ENCODE results near the gene DUSP21. TPM values are rescaled to one million over a fixed set of nuclear protein-coding genes. Genes with fewer than 3 reads are reported as not detected.
"Not testable (repeated sequence)": the region's sequence is repeated elsewhere in the genome, so short reads cannot be mapped to it uniquely, and the experiment has no call there.

The DUSP21 gene
- polyA plus RNA-seq, 1 donor: not detected

- no peak for DNase-seq
- Histone ChIP-seq H3K4me1 (ENCODE audit: control insufficient read depth, insufficient read depth, low read length) (no peaks in the 10 kb centered on the region), H3K9me3 (ENCODE audit: control insufficient read depth, low read depth, low read length) (no peaks in the 10 kb centered on the region), H3K27me3 (ENCODE audit: control insufficient read depth, insufficient read depth, low read length) (no peaks in the 10 kb centered on the region), H3K27ac (ENCODE audit: low read length) (peak overlapping the region; percentile 96), H3K4me3 (ENCODE audit: low read length) (peak overlapping the region; percentile 85), H3K36me3 (ENCODE audit: control insufficient read depth, insufficient read depth, low read length) (no peaks in the 10 kb centered on the region)
- 0% methylated on average over 1 of the region's 5 CpGs for WGBS (ENCODE audit: insufficient coverage, low lambda C conversion rate)
Observed at GRCh38 chrX:44875185-44875489, 31.3 kb downstream of the DUSP21 start.

DNA sequence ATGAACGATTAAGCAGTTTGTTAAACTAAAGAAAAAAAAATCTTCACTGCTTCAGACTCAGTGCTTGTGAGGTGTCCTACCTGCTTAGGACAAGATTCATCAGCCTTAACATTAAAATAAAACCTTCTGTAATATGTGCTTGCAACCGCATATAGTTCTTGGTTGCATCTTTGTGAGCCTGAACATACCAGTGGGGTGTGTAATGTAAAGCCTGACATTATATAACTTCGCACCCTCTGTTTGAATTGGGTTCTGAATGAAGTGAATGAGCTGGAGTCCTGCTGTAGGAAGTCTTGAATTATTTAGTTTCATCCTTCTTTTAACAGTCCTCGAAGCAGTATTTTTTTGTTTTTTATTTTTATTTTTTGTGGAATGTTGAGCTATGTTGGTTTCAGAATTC is 32.3 kb downstream of the DUSP21 start:
- Histone ChIP-seq H3K27ac (ENCODE audit: low read length) (no peak overlapping the region), H3K4me3 (ENCODE audit: low read length) (peak overlapping the region; percentile 85), H3K9me3 (ENCODE audit: control insufficient read depth, low read depth, low read length) (no peaks in the 10 kb centered on the region), H3K4me1 (ENCODE audit: control insufficient read depth, insufficient read depth, low read length) (no peaks in the 10 kb centered on the region), H3K36me3 (ENCODE audit: control insufficient read depth, insufficient read depth, low read length) (no peaks in the 10 kb centered on the region), H3K27me3 (ENCODE audit: control insufficient read depth, insufficient read depth, low read length) (no peaks in the 10 kb centered on the region)
- no peak for DNase-seq
- no CpG with 5 or more reads among the region's 4 CpGs for WGBS (ENCODE audit: insufficient coverage, low lambda C conversion rate)

DNA sequence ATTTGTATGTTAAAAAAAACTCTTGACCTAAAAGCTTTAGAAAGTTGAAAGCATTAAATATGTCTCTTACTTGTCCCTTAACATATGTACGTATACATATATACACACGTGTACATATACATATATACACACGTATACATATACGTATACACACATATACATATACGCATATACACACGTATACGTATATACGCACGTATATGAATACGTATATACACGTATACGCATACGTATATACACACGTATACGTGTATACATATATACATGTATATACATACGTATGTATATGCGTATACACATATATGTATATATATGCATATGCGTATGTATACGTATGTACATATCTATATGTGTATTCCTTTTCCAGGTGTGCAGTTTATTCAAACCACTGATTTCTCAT is 32.9 kb downstream of the DUSP21 start:
- DNase-seq: no peak
- H3K9me3 ChIP-seq (ENCODE audit: control insufficient read depth, low read depth, low read length): no peaks in the 10 kb centered on the region
- no peaks in the 10 kb centered on the region for H3K4me1 ChIP-seq (ENCODE audit: control insufficient read depth, insufficient read depth, low read length)
- no peak overlapping the region for H3K27ac ChIP-seq (ENCODE audit: low read length)
- no peak overlapping the region for H3K4me3 ChIP-seq (ENCODE audit: low read length)
- no peaks in the 10 kb centered on the region for H3K36me3 ChIP-seq (ENCODE audit: control insufficient read depth, insufficient read depth, low read length)
- no peaks in the 10 kb centered on the region for H3K27me3 ChIP-seq (ENCODE audit: control insufficient read depth, insufficient read depth, low read length)
- no CpG with 5 or more reads among the region's 19 CpGs for WGBS (ENCODE audit: insufficient coverage, low lambda C conversion rate)

DNA sequence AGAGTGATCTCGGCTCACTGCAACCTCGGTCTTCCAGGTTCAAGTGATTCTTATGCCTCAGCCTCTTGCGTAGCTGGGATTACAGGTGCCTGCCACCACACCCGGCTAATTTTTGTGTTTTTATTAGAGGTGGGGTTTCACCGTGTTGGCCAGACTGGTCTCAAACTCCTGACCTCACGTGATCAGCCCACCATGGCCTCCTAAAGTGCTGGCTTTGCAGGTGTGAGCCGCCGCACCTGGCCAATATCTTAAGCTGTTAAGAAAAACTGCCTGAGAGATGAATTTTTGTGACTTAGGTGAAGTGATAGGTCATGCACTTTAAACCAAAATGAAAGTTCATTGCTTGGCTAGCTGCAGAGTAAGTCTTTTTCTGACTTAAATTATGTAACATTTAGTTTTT is 35.0 kb downstream of the DUSP21 start:
- no CpG with 5 or more reads among the region's 8 CpGs for WGBS (ENCODE audit: insufficient coverage, low lambda C conversion rate)
- H3K36me3 ChIP-seq (ENCODE audit: control insufficient read depth, insufficient read depth, low read length): no peaks in the 10 kb centered on the region
- peak in 1 of 2 donors; percentile 8 for DNase-seq
- no peaks in the 10 kb centered on the region for H3K27me3 ChIP-seq (ENCODE audit: control insufficient read depth, insufficient read depth, low read length)
- no peaks in the 10 kb centered on the region for H3K4me1 ChIP-seq (ENCODE audit: control insufficient read depth, insufficient read depth, low read length)
- H3K4me3 ChIP-seq (ENCODE audit: low read length): no peak overlapping the region
- no peak overlapping the region for H3K27ac ChIP-seq (ENCODE audit: low read length)
- no peaks in the 10 kb centered on the region for H3K9me3 ChIP-seq (ENCODE audit: control insufficient read depth, low read depth, low read length)

DNA sequence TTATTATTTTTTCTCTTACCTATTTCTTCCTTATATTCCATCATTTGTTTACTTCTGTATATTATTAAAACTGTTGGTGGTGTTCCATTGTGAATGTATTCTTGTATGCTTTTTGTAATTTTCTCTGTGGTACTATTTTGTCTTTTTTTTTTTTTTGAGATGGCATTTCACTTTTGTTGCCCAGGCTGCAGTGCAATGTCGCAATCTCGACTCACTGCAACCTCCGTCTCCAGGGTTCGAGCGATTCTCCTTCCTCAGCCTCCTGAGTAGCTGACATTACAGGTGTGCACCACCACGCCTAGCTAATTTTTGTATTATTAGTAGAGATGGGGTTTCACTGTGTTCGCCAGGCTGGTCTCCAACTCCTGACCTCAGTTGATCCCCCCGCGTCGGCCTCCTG is 37.7 kb downstream of the DUSP21 start:
- no peak overlapping the region for H3K4me3 ChIP-seq (ENCODE audit: low read length)
- no peak for DNase-seq
- no peaks in the 10 kb centered on the region for H3K27me3 ChIP-seq (ENCODE audit: control insufficient read depth, insufficient read depth, low read length)
- H3K36me3 ChIP-seq (ENCODE audit: control insufficient read depth, insufficient read depth, low read length): no peaks in the 10 kb centered on the region
- H3K27ac ChIP-seq (ENCODE audit: low read length): no peak overlapping the region
- no peaks in the 10 kb centered on the region for H3K9me3 ChIP-seq (ENCODE audit: control insufficient read depth, low read depth, low read length)
- no peaks in the 10 kb centered on the region for H3K4me1 ChIP-seq (ENCODE audit: control insufficient read depth, insufficient read depth, low read length)
- no CpG with 5 or more reads among the region's 10 CpGs for WGBS (ENCODE audit: insufficient coverage, low lambda C conversion rate)

DNA sequence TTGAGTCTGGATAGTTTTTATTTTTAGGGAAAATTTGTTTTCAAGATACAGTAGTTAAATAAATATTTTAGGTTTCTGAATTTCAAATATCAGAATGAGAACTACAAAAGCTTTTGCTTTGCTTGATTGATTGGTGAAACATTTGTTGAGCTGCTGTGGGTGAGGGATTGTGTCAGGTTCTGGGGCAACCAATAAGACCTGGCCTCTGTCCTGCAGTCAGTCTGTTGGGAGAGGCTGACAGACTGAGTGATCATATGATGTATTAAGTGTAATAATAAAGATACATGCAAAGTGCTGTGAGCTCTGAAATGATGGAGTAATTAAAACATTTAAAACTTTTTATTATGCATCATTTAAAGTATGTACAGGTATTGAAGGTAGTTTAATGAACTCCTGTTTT is 38.8 kb downstream of the DUSP21 start:
- Histone ChIP-seq H3K4me3 (ENCODE audit: low read length) (no peak overlapping the region), H3K27me3 (ENCODE audit: control insufficient read depth, insufficient read depth, low read length) (no peaks in the 10 kb centered on the region), H3K36me3 (ENCODE audit: control insufficient read depth, insufficient read depth, low read length) (no peaks in the 10 kb centered on the region), H3K27ac (ENCODE audit: low read length) (no peak overlapping the region), H3K9me3 (ENCODE audit: control insufficient read depth, low read depth, low read length) (no peaks in the 10 kb centered on the region), H3K4me1 (ENCODE audit: control insufficient read depth, insufficient read depth, low read length) (no peaks in the 10 kb centered on the region)
- no peak for DNase-seq

GRCh38 chrX:44884944-44885343 is 41.1 kb downstream of the DUSP21 start:
- H3K9me3 ChIP-seq (ENCODE audit: control insufficient read depth, low read depth, low read length): no peaks in the 10 kb centered on the region
- no peak overlapping the region for H3K4me3 ChIP-seq (ENCODE audit: low read length)
- no CpG with 5 or more reads among the region's 4 CpGs for WGBS (ENCODE audit: insufficient coverage, low lambda C conversion rate)
- no peaks in the 10 kb centered on the region for H3K36me3 ChIP-seq (ENCODE audit: control insufficient read depth, insufficient read depth, low read length)
- H3K27ac ChIP-seq (ENCODE audit: low read length): no peak overlapping the region
- no peaks in the 10 kb centered on the region for H3K27me3 ChIP-seq (ENCODE audit: control insufficient read depth, insufficient read depth, low read length)
- H3K4me1 ChIP-seq (ENCODE audit: control insufficient read depth, insufficient read depth, low read length): no peaks in the 10 kb centered on the region
- no peak for DNase-seq

DNA sequence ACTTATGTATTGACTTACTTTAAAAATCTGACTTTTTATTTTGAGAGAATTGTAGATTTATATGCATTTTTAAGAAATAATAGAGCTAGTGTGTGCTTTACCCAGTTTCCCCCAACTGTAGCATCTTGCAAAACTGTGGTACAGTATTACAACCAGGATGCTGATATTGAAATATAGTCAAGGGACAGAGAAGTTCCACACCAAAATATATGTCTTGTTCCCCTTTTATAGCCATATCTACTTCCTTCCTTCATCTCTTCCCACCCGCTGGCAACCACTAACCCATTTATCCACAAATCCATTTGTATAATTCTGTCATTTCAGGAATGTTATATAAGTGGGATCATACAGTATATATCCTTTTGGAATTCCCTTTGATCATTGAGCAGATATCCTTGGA is 46.0 kb downstream of the DUSP21 start:
- no peaks in the 10 kb centered on the region for H3K4me1 ChIP-seq (ENCODE audit: control insufficient read depth, insufficient read depth, low read length)
- no peaks in the 10 kb centered on the region for H3K36me3 ChIP-seq (ENCODE audit: control insufficient read depth, insufficient read depth, low read length)
- no peak overlapping the region for H3K4me3 ChIP-seq (ENCODE audit: low read length)
- H3K27me3 ChIP-seq (ENCODE audit: control insufficient read depth, insufficient read depth, low read length): no peaks in the 10 kb centered on the region
- WGBS (ENCODE audit: insufficient coverage, low lambda C conversion rate): 80% methylated on average over 1 of the region's 1 CpG
- DNase-seq: no peak
- no peak overlapping the region for H3K27ac ChIP-seq (ENCODE audit: low read length)
- H3K9me3 ChIP-seq (ENCODE audit: control insufficient read depth, low read depth, low read length): no peaks in the 10 kb centered on the region

DNA sequence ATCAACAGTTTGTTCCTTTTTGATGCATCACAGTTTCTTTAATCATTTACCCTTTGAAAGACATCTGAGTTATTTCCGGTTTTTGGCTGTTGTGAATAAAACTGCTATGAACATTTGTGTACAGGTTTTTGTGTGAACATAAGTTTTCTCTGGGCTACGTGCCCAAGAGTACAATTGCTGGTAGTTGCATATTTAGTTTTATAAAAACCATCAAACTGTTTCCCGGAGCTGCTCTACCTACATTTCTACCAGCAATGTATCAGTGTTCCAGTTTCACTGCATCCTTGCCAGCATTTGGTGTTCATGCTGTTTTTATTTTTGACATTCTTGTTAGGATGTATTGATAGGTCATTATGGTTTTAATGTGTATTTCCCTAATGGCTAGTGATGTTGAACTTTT is 46.4 kb downstream of the DUSP21 start:
- H3K27ac ChIP-seq (ENCODE audit: low read length): no peak overlapping the region
- H3K4me1 ChIP-seq (ENCODE audit: control insufficient read depth, insufficient read depth, low read length): no peaks in the 10 kb centered on the region
- no peaks in the 10 kb centered on the region for H3K27me3 ChIP-seq (ENCODE audit: control insufficient read depth, insufficient read depth, low read length)
- no peak for DNase-seq
- H3K36me3 ChIP-seq (ENCODE audit: control insufficient read depth, insufficient read depth, low read length): no peaks in the 10 kb centered on the region
- no peaks in the 10 kb centered on the region for H3K9me3 ChIP-seq (ENCODE audit: control insufficient read depth, low read depth, low read length)
- WGBS (ENCODE audit: insufficient coverage, low lambda C conversion rate): no CpG with 5 or more reads among the region's 3 CpGs
- no peak overlapping the region for H3K4me3 ChIP-seq (ENCODE audit: low read length)

GRCh38 chrX:44890687-44891086 is 46.9 kb downstream of the DUSP21 start:
- not testable (repeated sequence) for H3K27me3 ChIP-seq (ENCODE audit: control insufficient read depth, insufficient read depth, low read length); H3K9me3 ChIP-seq (ENCODE audit: control insufficient read depth, low read depth, low read length); H3K4me3 ChIP-seq (ENCODE audit: low read length); H3K27ac ChIP-seq (ENCODE audit: low read length); H3K4me1 ChIP-seq (ENCODE audit: control insufficient read depth, insufficient read depth, low read length); DNase-seq; H3K36me3 ChIP-seq (ENCODE audit: control insufficient read depth, insufficient read depth, low read length)
- WGBS (ENCODE audit: insufficient coverage, low lambda C conversion rate): 100% methylated on average over 1 of the region's 10 CpGs

- no peak for DNase-seq
- Histone ChIP-seq H3K27me3 (ENCODE audit: control insufficient read depth, insufficient read depth, low read length) (no peaks in the 10 kb centered on the region), H3K4me3 (ENCODE audit: low read length) (no peak overlapping the region), H3K9me3 (ENCODE audit: control insufficient read depth, low read depth, low read length) (peaks cover 4% of the 10 kb centered on the region), H3K36me3 (ENCODE audit: control insufficient read depth, insufficient read depth, low read length) (no peaks in the 10 kb centered on the region), H3K4me1 (ENCODE audit: control insufficient read depth, insufficient read depth, low read length) (no peaks in the 10 kb centered on the region), H3K27ac (ENCODE audit: low read length) (no peak overlapping the region)
- WGBS (ENCODE audit: insufficient coverage, low lambda C conversion rate): 100% methylated on average over 2 of the region's 6 CpGs
Observed at GRCh38 chrX:44891642-44892041, 47.8 kb downstream of the DUSP21 start.
